GM15510 (cell line): ENCODE data around the gene VWA3B.

Experiments used
- POLR2A ChIP-seq: IDR thresholded peaks from 3 replicates; pipeline ENCODE4 v1.6.1; 2011; ENCODE audit warnings: borderline replicate concordance; ENCODE audit not compliant: insufficient read length; ENCODE audit errors: extremely low read depth

VWA3B gene

DNA sequence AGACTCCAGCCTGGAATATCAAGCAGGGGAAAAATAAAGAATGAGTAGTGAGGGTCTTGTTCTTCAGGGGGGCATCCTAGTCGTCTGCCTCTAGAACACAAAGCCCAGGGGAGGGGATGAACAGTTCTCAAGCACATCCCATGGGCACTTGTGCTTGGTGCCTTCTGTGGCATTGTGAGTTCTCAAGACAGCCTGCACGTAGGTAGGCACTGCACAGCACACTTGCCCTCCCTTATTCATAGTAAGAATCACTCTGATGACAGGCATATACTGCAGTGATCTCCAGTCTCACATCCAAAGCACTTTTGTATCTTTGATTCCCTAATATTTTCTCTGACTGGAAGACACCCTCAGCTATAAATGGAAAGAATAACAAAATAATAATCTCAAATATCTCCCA is 154.6 kb downstream of the VWA3B start:
- no peak for TF ChIP-seq POLR2A

DNA sequence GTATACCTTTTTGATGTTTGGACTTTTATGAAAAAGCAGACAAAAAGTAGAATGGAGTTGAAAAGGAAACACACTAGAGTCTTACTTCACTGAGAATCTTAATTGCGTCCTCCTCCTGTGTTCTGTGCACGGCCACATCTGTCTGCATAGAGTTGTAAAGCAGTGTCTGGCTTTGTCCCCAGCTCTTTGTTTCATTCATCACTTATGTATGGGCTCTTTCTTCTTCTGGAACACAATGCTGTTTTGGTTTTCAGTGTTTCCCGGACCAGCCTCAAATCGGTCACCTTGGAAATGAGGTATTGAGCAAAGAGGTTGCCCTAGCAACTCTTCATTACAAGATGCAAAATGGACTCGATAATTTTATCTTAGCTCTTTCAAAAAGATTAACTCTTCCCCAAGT is 155.0 kb downstream of the VWA3B start:
- no peak for TF ChIP-seq POLR2A

DNA sequence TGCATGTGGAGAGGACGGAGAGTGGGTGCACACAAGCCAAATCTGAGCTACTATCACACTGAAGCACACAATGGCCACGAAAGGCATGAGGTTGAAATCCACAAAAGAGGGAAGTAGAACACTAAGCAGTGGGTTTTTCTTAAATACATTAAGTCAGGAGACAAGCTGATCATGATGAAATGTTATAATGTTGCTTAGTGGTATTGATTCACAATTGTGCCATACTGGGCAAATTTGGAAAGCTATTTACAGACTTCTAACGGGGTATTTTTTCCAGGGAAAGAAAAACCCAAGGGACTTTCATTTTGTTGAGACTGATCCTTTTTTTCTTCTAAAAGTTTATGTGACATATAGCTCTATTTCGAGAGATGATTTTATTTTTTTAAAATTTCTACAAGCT is 158.5 kb downstream of the VWA3B start:
- TF ChIP-seq POLR2A: no peak

DNA sequence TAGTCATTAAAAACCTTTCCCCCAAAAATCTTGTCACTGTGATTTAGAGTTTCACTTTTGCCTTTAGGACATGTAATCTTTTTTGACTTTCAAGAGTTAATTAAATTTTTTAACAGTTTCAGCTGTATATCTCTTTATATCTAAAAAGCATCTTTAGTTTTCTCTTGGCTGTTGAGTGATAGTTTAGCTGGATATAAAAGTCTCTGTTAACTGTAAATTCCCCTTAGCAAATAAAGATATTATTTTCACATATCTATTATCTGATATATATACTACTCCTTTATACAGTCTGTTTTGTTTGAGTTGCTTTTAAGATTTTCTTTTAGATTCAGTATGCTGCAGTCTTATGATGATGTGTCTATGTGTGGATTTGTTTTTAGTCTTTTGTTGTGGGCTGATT is 160.4 kb downstream of the VWA3B start:
- TF ChIP-seq POLR2A: no peak

DNA sequence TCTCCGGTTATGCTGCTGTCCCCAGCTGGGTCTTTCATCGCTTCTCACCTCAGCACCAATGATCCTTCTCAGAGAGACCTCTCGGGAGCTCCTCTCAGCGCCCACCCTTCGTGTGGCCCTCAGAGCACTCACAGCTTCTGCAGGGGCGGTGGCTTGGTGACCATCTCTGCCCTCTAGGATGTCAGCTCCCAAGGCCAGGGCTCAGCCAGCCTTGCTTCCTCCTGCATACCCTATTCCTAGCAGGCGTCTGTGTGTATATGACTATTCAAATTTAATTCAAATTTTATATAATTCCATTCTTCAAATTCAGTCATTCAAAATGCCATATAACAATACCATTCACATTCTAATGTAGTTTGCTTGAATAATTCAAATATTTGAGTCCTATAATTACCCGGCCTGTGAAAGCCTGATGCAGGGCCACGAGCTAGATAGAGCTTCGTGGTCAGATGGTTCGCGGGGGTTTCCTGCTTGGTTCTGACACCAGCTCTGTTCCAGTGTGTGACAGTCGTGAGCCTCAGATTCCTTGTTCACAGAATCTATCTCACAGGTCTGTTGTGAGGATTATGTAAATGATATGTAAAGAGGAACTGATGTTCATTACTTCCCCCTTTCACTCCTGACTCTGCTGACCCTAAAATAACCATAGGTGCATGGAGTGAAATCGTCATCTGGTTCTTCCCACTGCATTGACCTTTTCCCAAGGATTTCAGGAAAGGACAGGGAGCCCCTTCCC is 165.2 kb downstream of the VWA3B start:
- TF ChIP-seq POLR2A: no peak

DNA sequence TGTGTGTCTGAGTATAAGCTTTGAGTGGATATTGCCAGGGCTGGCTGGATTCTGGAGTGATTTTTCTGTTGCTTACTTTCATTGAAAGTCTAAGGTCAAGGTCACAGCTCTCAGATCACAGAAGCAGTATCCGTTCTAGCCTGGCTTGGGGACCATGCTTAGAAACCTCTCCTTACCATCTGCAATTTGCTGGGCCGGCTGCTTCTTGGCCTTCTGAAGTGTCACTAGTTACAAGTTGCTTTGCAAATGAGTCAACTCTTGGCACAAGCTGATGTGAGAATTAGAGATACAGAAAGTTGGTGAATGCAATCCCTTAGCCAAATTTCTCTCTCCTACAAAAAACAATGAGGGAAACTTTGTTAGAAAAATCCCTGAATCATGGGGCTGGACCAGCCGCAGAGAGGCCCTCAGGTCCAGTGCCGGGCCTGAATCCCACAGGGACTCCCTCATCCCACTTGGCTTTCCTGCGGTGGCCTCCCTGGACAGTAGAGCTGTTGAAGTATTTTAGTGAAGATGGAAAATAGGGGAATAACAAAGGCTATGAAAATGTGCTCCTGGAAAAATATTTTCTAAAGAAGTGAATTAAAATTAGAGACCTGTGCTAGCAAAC is 166.6 kb downstream of the VWA3B start:
- TF ChIP-seq POLR2A: no peak

DNA sequence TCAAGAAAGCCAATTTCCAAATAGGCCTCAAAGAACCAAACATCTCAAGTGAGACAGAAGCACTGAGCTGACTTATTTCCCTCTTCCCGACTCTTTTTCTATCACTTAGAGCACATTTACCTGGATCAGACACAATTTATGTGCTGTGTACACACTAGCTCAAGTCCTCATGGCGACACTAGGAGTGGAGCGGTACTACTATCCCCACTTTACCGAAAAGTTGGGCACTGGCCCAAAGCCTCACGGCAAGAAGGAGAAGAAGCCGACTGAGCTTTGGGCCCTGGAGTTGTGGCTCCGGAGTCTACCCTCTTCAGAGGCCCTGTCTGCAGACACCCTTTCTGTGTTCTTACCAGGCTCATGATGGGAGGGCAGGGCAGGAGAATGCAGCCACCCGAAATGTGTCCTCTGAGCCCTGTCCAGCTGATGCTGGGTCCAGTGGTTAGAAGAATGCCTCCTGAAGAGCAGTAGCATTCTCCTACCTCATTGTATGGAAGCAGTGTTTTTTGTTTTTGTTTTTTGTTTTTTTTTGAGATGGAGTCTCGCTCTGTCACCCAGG is 167.6 kb downstream of the VWA3B start:
- TF ChIP-seq POLR2A: no peak

DNA sequence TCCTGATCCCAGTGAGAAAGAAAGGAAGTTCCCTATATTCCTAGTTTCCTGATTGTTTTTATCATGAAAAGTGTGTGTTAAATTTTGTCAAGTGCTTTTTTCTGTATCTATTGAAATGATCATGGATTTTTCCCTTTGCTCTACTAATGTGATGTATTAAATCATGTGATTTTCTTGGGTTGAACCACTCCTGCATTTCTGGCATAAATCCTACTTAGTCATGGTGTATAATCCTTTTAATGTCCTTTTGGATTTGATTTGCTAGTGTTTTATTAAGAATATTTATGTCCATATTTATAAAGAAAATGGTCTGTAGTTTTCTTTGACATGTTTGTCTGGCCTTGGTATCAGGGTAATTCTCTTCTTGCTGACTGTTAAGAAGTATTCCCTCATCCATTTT is 171.9 kb downstream of the VWA3B start:
- no peak for TF ChIP-seq POLR2A

DNA sequence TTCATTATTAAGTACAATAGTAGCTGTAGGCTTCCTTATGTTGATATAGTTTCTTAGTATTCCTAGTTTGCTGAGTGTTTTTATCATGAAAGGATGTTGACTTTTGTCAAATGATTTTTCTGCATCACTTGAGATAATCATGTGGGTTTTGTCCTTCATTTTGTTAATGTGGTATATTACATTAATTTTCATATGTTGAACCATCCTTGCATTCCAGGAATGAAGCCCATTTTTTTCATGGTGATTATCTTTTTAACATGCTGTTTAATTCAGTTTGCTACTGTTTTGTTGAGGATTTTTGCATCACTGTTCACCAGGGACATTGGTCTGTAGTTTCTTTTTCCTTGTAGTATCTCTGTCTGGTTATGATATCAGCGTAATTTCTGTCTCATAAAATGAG is 176.4 kb downstream of the VWA3B start:
- no peak for TF ChIP-seq POLR2A

DNA sequence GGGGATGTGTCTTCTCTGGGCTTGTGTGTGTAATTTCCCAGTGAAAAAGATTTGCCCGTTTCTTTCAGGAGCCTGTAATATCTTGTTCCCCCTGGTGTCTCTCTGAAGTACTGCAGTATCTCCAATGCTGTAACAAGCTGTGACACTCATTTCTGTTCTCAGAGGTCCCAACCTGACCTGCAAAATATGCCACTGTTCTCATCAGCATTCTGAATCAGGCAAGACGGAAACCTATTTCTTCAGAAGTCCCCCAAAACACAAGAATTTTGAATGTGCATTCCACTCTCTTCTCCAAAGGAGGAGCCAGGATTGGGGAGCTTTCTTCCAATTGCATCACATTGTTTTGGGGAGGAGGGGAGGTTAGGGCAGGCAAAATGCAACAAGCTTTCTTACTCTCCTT is 182.3 kb downstream of the VWA3B start:
- TF ChIP-seq POLR2A: no peak

DNA sequence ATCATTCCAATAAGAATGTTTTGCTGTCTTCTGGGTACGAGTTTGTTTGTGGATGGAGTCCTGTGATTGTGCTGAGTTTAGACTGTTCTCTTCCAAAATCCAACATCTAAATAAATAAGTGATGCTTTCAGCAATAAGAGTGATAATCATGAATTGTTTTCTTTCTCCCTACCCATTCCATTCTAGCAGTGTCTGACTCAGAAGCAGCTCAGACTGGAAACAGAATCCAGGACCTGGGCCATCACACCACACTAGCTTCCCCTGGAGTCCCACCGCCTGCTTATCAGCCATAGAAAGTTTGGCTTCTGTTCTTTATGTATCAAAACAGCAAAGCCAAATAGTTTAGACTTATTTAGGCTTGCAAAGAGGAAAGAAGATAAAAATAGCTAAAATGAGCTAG is 182.9 kb downstream of the VWA3B start:
- no peak for TF ChIP-seq POLR2A

DNA sequence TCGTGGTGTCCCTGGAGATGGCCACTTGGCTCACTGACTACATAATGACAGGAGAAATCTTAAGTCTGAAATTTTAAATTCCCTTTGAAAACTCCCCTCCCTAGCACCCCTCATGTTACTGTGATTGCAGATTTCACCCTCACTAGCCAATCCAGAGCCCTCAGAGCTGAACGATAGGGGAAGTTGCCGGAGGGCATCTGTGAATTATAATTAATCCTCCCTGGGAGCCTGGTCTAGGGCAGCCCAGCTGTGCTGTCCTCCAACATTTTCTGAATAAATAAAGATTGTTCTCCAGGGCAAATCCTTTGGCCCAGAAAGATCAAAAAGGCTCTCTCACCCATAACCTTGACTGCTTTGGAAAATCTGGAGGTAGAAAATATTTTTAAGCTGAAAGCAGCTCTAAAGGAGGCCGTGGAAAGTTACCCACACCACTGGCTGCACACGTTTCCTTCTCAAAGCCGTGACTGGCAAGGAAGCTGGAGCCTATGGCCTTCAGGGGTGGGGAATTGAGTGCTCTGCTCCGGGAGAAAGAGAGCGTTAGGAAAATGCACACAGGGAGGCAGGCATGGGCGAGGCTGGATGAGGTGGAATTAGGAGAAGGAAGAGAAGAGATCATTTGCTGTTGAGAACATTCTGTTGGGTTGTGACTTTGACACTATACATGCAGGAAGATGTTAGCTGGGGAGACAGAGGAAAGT is 190.3 kb downstream of the VWA3B start:
- TF ChIP-seq POLR2A: no peak

DNA sequence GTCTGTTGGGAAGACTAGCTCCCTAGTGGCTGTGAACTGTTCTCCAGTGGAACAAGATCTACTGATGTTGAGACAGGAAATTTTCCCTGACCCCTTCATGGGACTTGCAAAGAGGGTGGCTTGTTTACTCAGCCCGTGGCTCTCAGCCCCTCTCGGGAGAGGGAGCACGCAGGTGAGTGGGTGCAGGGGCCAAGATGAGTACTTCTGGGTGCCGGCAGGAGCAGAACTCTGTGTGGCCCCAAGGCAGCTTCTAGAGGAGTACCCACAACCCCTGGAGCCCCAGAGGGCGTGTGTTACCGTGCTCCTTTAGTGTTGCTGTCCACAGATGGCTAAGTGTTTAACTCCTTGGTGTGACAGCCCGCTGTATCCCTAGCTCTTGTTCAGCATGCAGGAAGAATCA is 191.1 kb downstream of the VWA3B start:
- TF ChIP-seq POLR2A: no peak

DNA sequence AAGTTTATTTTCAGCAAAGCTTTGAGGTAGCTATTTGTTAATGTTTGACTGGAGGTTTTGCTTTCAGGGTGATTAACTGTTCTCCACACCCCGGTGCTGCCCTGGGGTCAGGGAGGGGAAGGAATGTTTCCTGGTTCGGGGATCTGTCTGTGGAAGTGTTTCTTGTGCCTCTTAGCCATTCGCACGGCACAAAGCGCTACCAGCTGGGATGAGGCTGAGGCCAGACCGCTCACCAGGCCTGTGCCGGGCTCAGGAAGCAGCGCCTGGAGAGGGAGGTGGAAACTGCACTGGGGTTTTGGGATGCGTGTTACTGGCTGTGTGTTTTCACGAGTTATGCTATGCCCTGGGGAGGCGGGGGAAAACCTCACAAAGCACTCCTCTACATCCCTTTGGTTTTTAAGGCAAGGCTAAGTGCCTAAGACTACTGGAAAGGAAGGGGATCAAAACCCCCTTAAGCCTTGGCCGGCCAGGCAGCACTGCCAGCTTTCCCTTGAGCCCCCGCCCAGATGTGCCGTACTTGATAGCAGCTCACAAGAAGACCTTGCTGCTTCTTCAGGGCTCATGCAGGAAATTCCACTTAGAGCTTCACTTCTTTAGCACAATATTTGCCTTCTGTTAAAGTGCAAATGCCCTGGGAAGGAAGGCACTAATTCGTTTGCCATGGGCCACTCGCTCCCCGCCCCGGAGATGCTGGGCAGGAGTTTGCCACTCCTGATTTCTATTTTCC is 193.6 kb downstream of the VWA3B start:
- TF ChIP-seq POLR2A: no peak

DNA sequence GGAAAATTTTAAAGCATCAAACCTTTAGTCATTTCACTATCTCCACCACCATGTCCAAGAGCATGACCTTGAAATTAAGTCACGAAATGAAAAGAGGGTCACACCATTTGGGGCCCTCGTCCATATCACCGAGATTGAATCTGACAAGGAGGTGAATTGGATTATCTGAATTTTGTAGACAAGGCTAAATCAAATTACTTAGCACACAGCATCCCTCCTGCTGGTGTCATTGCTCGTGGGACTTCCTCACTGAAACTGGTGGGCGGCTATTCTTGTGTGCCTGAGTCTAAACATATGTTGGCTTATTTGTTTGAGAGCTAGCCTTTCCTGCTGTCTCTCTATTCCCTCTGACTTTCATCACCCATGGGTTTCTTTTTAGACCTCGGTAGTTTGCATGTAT is 194.6 kb downstream of the VWA3B start:
- no peak for TF ChIP-seq POLR2A
